ENCODE measurements around the gene ANKRD18A.

GRCh38 chr9:38656896-38657295 is 36.5 kb upstream of the ANKRD18A start:
- TF ChIP-seq POLR2AphosphoS5 (IDR thresholded peaks at IDR 0.05; ENCODE audit: low read depth, low read length): no peak
- TF ChIP-seq TAF1 (IDR thresholded peaks at IDR 0.05; ENCODE audit: borderline replicate concordance, low read depth, low read length): no peak
